Activated T-cell treated with anti-CD3 and anti-CD28 coated beads, Interleukin-2, amount 50 U/mL, for 72 hours (primary cell): ENCODE results near the gene IFNA7. TPM values are rescaled to one million over a fixed set of nuclear protein-coding genes. Genes with fewer than 3 reads are reported as not detected.
"Not testable (repeated sequence)": the region's sequence is repeated elsewhere in the genome, so short reads cannot be mapped to it uniquely, and the experiment has no call there.

Source experiments
- ATAC-seq, 2 donors: fragments of 150-1000 bp; cut with Tn5 transposase; replicated peaks in 1 of 2; 2 replicates each; pipeline ENCODE4 v1.10.0; 2021; ENCODE audit warnings: moderate library complexity in 2 of 2, mild to moderate bottlenecking in 1 of 2
- DNase-seq, 2 donors: peaks; one replicate each; pipeline ENCODE4 v3.0.0; 2021 to 2022; ENCODE audit warnings: mixed read lengths in 1 of 2
- H3K27ac Mint-ChIP-seq: one replicate; pipeline ENCODE4 v1.8.0; 2022; ENCODE audit warnings: mild to moderate bottlenecking, moderate library complexity, mixed read lengths
- H3K27me3 Mint-ChIP-seq: one replicate; pipeline ENCODE4 v1.8.0; 2022; ENCODE audit warnings: low read depth, mixed read lengths
- H3K36me3 Mint-ChIP-seq, 2 donors: one replicate each; pipeline ENCODE4 v1.8.0; 2022; ENCODE audit warnings: mixed read lengths in 2 of 2, mild to moderate bottlenecking in 1 of 2; ENCODE audit not compliant: insufficient read depth in 2 of 2
- H3K4me1 Mint-ChIP-seq: one replicate; pipeline ENCODE4 v1.8.0; 2022; ENCODE audit warnings: low read depth, mixed read lengths
- H3K4me3 Mint-ChIP-seq, 2 donors: one replicate each; pipeline ENCODE4 v1.8.0; 2022; ENCODE audit warnings: mild to moderate bottlenecking in 2 of 2, mixed read lengths in 2 of 2, moderate library complexity in 2 of 2
- H3K9me3 Mint-ChIP-seq, 2 donors: one replicate each; pipeline ENCODE4 v1.8.0; 2022; ENCODE audit warnings: mixed read lengths in 2 of 2
- total RNA-seq, 2 donors: library from RNA; stranded (reverse); gene quantifications; one replicate each; pipeline ENCODE4 v1.2.3, GENCODE V29; 2022

Gene IFNA7
- not detected for total RNA-seq

GRCh38 chr9:21202105-21202504 is at the start of gene IFNA7:
Gene IFNA7, minus strand, starts transcription at chr9:21202205. Its CDS starts 40 bp downstream, at chr9:21202165.
- not testable (repeated sequence) for H3K27ac Mint-ChIP-seq, H3K36me3 Mint-ChIP-seq, DNase-seq, ATAC-seq, H3K9me3 Mint-ChIP-seq, H3K4me3 Mint-ChIP-seq
- H3K4me1 Mint-ChIP-seq, result peaks cover 20% of the 10 kb centered on the region
- H3K27me3 Mint-ChIP-seq, result peaks cover 13% of the 10 kb centered on the region

DNA sequence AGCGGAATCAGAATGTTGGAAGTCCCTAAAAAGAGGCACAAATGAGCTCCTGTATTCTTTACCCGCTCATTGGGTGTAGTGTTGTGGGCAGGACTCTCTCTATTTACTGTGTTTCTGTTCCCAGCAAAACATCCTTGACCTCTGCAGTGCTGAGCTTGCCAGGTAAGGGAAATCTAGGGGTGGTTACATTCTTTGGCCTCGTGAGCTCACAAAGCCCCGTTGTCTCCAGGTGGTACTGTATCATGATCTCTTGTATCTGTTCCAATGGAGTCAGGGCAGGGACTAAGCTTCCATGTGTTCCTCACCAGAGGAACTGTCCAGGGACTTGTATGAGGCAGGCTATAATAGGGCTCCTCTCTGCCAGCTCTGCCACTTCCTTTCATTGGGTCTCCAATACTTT is 49.6 kb upstream of the IFNA7 start:
- Mint-ChIP-seq H3K4me1 (peaks cover 5% of the 10 kb centered on the region), H3K27ac (no peak overlapping the region), H3K27me3 (peaks cover 27% of the 10 kb centered on the region), H3K4me3 (no peak overlapping the region), H3K36me3 (no peaks in the 10 kb centered on the region), H3K9me3 (no peaks in the 10 kb centered on the region)
- ATAC-seq (no peak), DNase-seq (no peak)

- ATAC-seq, result no peak
- DNase-seq, result no peak
- Mint-ChIP-seq H3K4me1 (peaks cover 5% of the 10 kb centered on the region), H3K9me3 (no peaks in the 10 kb centered on the region), H3K27me3 (peaks cover 27% of the 10 kb centered on the region), H3K4me3 (no peak overlapping the region), H3K27ac (no peak overlapping the region), H3K36me3 (no peaks in the 10 kb centered on the region)
Observed at GRCh38 chr9:21251190-21251589, 49.2 kb upstream of the IFNA7 start.

GRCh38 chr9:21244836-21245235 is 42.8 kb upstream of the IFNA7 start:
- H3K36me3 Mint-ChIP-seq, result no peaks in the 10 kb centered on the region
- H3K4me3 Mint-ChIP-seq, result no peak overlapping the region
- peaks cover 24% of the 10 kb centered on the region for H3K27me3 Mint-ChIP-seq
- ATAC-seq (no peak), DNase-seq (no peak)
- H3K27ac Mint-ChIP-seq, result no peak overlapping the region
- H3K4me1 Mint-ChIP-seq, result no peaks in the 10 kb centered on the region
- H3K9me3 Mint-ChIP-seq, result no peaks in the 10 kb centered on the region

- no peak within 1 kb of the TSS for H3K4me3 Mint-ChIP-seq
- no peak within 1 kb of the TSS for H3K27ac Mint-ChIP-seq
- H3K9me3 Mint-ChIP-seq, result no peaks in the 10 kb centered on the region
- H3K27me3 Mint-ChIP-seq, result peaks cover 27% of the 10 kb centered on the region
- no peak for ATAC-seq
- H3K36me3 Mint-ChIP-seq, result no peaks in the 10 kb centered on the region
- DNase-seq, result no peak
- peaks cover 10% of the 10 kb centered on the region for H3K4me1 Mint-ChIP-seq
Observed at GRCh38 chr9:21239911-21240310, 37.9 kb upstream of the IFNA7 start, which contains the start of gene IFNA14. Gene IFNA14, minus strand, starts transcription at chr9:21240005. Its CDS starts 70 bp downstream, at chr9:21239935.

DNA sequence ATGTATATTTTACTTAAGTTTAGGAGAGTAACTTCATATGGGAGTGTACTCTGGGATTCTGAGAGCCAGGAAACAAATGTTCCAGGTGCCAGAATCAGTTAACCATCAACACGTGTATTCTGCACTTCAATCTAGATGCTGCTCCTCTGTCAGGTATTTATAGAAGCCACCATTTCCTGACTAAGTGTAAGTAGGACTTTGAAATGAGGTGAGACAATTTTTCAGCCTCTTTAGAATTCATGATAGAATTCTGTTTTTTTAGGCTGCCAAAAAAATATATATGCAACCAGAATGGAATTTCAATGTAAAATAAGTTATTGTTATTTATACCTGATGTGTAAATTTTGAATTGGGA is 34.3 kb upstream of the IFNA7 start:
- ATAC-seq, H3K27ac Mint-ChIP-seq, H3K36me3 Mint-ChIP-seq, DNase-seq, H3K9me3 Mint-ChIP-seq: not testable (repeated sequence)
- Mint-ChIP-seq H3K4me1 (peaks cover 10% of the 10 kb centered on the region), H3K27me3 (peaks cover 16% of the 10 kb centered on the region), H3K4me3 (peak overlapping the region; percentile 13 to 58)

DNA sequence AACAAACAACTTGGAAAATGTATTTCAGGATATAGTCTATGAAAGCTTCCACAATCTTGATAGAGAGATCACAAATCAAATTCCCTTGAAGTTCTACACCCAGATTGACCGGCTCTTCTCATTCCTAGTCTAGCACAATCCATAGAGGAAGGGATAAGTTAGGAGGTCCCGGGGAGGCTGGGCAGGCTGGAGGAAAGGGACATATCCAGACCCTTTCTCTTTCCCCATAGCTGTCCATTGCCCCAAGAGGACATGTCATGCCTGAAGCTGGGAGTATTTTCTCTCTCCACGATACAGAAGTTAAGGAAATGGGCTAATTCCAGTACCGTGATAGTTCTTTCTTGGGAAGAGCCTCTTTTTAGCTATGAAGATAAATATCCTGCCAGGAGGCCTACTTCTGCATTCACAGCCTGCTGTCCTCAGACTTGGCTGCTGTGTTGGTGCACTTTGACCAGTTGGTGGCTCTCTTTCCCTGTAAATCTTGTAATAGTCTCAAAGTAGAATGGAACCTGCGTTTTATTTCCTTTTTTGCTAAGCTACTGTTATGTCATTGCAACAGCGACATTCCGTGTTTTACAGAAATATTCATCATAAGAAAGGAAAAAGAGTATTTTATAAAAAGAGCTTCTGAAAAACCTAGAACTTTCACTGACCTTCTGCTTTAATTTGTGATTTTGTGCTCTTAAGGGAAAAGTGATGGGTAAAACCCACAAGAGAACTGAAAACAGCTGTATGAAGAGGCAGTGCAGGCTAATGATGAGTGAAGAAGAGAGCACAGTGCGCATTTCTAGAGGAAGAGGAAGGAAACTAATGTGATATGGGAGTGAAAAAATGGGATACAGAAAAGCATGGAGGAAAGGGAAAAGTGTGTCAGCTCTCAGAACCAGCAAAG is 33.7 kb upstream of the IFNA7 start:
- H3K27ac Mint-ChIP-seq, H3K36me3 Mint-ChIP-seq, H3K9me3 Mint-ChIP-seq: not testable (repeated sequence)
- ATAC-seq (peak; percentile 60 to 62), DNase-seq (peak; percentile 19 to 21)
- H3K27me3 Mint-ChIP-seq, result peaks cover 16% of the 10 kb centered on the region
- peaks cover 10% of the 10 kb centered on the region for H3K4me1 Mint-ChIP-seq
- H3K4me3 Mint-ChIP-seq, result peak overlapping the region; percentile 13 to 58

DNA sequence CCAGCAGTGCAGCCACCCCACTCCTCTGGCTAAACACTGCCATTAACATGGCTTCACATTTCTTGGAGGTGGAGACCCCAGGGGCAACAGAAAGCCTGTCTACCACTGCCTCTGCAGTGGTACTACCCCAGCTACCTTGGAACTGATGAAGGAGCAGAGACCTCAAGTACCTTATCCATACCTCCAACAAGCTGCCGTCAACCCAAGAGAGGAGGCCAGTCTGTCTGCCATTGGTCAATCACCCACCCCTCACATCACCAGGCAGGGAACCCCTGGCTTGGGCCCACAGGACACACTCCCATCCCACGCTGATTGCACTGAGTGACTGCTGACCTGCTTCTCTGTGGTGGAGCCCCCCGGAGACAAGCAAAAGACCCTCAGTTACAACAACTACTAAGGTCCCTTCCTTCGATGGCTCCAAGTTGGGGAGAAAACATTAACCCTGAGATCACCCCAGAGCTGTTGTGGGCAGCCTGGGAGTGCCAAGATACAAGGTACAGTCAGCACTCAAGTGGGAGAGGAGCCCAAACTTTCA is 32.2 kb upstream of the IFNA7 start:
- H3K4me3 Mint-ChIP-seq, result no peak overlapping the region
- no peak for ATAC-seq
- no peak overlapping the region for H3K27ac Mint-ChIP-seq
- H3K27me3 Mint-ChIP-seq, result peaks cover 8% of the 10 kb centered on the region
- no peaks in the 10 kb centered on the region for H3K36me3 Mint-ChIP-seq
- H3K4me1 Mint-ChIP-seq, result peaks cover 10% of the 10 kb centered on the region
- no peak for DNase-seq
- no peaks in the 10 kb centered on the region for H3K9me3 Mint-ChIP-seq

GRCh38 chr9:21233258-21233657 is 31.3 kb upstream of the IFNA7 start:
- DNase-seq, result no peak
- no peaks in the 10 kb centered on the region for H3K36me3 Mint-ChIP-seq
- H3K4me1 Mint-ChIP-seq, result peaks cover 10% of the 10 kb centered on the region
- ATAC-seq, result no peak
- H3K27ac Mint-ChIP-seq, result no peak overlapping the region
- no peak overlapping the region for H3K4me3 Mint-ChIP-seq
- no peaks in the 10 kb centered on the region for H3K9me3 Mint-ChIP-seq
- H3K27me3 Mint-ChIP-seq, result peaks cover 5% of the 10 kb centered on the region

DNA sequence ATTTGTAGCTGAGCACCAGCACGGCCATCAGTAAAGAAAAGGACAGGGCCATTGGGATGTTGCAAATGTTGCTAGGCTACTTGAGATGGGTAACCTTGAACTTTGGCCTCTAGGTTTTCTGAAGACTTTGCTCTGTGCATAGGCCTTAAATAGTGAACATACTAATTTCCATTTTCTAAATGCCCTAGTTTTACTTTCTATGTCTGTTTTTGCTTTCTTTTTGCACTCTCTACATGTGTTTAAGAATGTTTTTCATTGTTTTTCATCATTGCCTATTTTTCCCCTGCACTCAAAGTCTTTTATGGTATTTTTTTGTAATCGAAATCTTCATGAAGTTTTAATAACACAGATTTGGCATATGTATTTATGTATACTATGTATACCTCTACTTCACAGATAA is 26.1 kb upstream of the IFNA7 start, which contains the start of gene IFNA17:
Gene IFNA17, minus strand, starts transcription at position 101 of the 400 bp plus-strand sequence. Its CDS starts 49 bp downstream, at position 52.
- Mint-ChIP-seq H3K4me1 (no peaks in the 10 kb centered on the region), H3K27me3 (no peaks in the 10 kb centered on the region), H3K9me3 (no peaks in the 10 kb centered on the region), H3K4me3 (no peak within 1 kb of the TSS), H3K27ac (no peak within 1 kb of the TSS), H3K36me3 (no peaks in the 10 kb centered on the region)
- DNase-seq (no peak), ATAC-seq (no peak)

DNA sequence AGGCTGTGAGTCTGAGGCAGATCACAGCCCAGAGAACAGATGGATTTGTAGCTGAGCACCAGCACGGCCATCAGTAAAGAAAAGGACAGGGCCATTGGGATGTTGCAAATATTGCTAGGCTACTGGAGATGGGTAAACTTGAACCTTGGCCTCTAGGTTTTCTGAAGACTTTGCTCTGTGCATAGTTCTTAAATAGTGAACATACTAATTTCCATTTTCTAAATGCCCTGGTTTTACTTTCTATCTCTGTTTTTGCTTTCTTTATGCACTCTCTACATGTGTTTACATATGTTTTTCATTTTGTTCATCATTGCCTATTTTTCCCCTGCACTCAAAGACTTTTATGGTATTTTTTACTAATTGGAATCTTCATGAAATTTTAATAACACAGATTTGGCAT is 15.2 kb upstream of the IFNA7 start, which contains the start of gene IFNA16:
Gene IFNA16, minus strand, starts transcription at position 101 of the 400 bp plus-strand sequence. Its CDS starts 6 bp downstream, at position 95.
- not testable (repeated sequence) for H3K36me3 Mint-ChIP-seq, ATAC-seq, H3K4me3 Mint-ChIP-seq, H3K4me1 Mint-ChIP-seq, H3K27ac Mint-ChIP-seq, H3K9me3 Mint-ChIP-seq, DNase-seq
- H3K27me3 Mint-ChIP-seq, result peaks cover 31% of the 10 kb centered on the region

- H3K4me1 Mint-ChIP-seq, H3K9me3 Mint-ChIP-seq, H3K36me3 Mint-ChIP-seq, H3K27ac Mint-ChIP-seq, DNase-seq: not testable (repeated sequence)
- Mint-ChIP-seq H3K27me3 (peaks cover 13% of the 10 kb centered on the region), H3K4me3 (peak overlapping the region; percentile 27 to 72)
- ATAC-seq, result peak; percentile 54 to 60
Observed at GRCh38 chr9:21213411-21214326, 11.7 kb upstream of the IFNA7 start.

GRCh38 chr9:21212160-21212559 is 10.2 kb upstream of the IFNA7 start:
- not testable (repeated sequence) for H3K27me3 Mint-ChIP-seq, ATAC-seq, H3K9me3 Mint-ChIP-seq, H3K4me3 Mint-ChIP-seq, DNase-seq, H3K4me1 Mint-ChIP-seq, H3K36me3 Mint-ChIP-seq, H3K27ac Mint-ChIP-seq
